HEK293 (cell line): ENCODE data around the gene DENND4B.
A peak's percentile ranks its signal among the peaks of the same experiment; 100 is the strongest.

Experiments
- YY1 ChIP-seq: fragments of 450-650 bp; formaldehyde crosslinking; IDR thresholded peaks from 2 replicates; pipeline ENCODE4 v1.5.1; 2018; ENCODE audit warnings: missing biosample characterization, missing genetic modification characterization
- ZBTB7A ChIP-seq: fragments of 450-650 bp; formaldehyde crosslinking; IDR thresholded peaks from 2 replicates; pipeline ENCODE4 v1.5.1; 2016; ENCODE audit warnings: low read depth, missing biosample characterization, missing genetic modification characterization
- ZNF146 ChIP-seq: fragments of 450-650 bp; formaldehyde crosslinking; IDR thresholded peaks from 2 replicates; pipeline ENCODE4 v1.5.1; 2016; ENCODE audit warnings: missing biosample characterization, missing genetic modification characterization
- ZNF169 ChIP-seq: fragments of 450-650 bp; formaldehyde crosslinking; IDR thresholded peaks from 2 replicates; pipeline ENCODE4 v1.5.1; 2016; ENCODE audit warnings: missing biosample characterization, missing genetic modification characterization
- ZNF335 ChIP-seq: fragments of 450-650 bp; formaldehyde crosslinking; conservative IDR thresholded peaks from 2 replicates; pipeline ENCODE4 v1.5.1; 2016; ENCODE audit warnings: missing biosample characterization, missing genetic modification characterization
- ZNF394 ChIP-seq: fragments of 450-650 bp; formaldehyde crosslinking; IDR thresholded peaks from 2 replicates; pipeline ENCODE4 v1.5.1; 2016; ENCODE audit warnings: missing biosample characterization, missing genetic modification characterization, mild to moderate bottlenecking, moderate library complexity, borderline replicate concordance
- ZNF548 ChIP-seq: fragments of 450-650 bp; formaldehyde crosslinking; IDR thresholded peaks from 2 replicates; pipeline ENCODE4 v1.5.1; 2016; ENCODE audit warnings: missing biosample characterization, missing genetic modification characterization
- ZNF561 ChIP-seq: fragments of 450-650 bp; IDR thresholded peaks from 2 replicates; pipeline ENCODE4 v1.5.1; 2018; ENCODE audit warnings: missing biosample characterization, missing genetic modification characterization, borderline replicate concordance
- ZNF768 ChIP-seq: fragments of 450-650 bp; formaldehyde crosslinking; IDR thresholded peaks from 2 replicates; pipeline ENCODE4 v1.5.1; 2018; ENCODE audit warnings: missing biosample characterization, mild to moderate bottlenecking, missing genetic modification characterization
- ZSCAN30 ChIP-seq: fragments of 450-650 bp; IDR thresholded peaks from 2 replicates; pipeline ENCODE4 v1.5.1; 2018; ENCODE audit warnings: missing biosample characterization, mild to moderate bottlenecking, missing genetic modification characterization, moderate library complexity
- TF ChIP-seq, protein P1 (sequence below): fragments of 450-650 bp; formaldehyde crosslinking; IDR thresholded peaks from 2 replicates; pipeline ENCODE4; 2016; ENCODE audit warnings: missing biosample characterization, missing genetic modification characterization
- TF ChIP-seq, protein P2 (sequence below): sonication (generic); formaldehyde crosslinking; IDR thresholded peaks from 2 replicates; pipeline ENCODE4 v1.8.1; 2022; ENCODE audit warnings: mild to moderate bottlenecking, moderate library complexity, missing genetic modification reagents
- TF ChIP-seq, protein P3 (sequence below): fragments of 450-650 bp; formaldehyde crosslinking; IDR thresholded peaks from 2 replicates; pipeline ENCODE4 v1.5.1; 2016; ENCODE audit warnings: missing biosample characterization, missing genetic modification characterization
- TF ChIP-seq, protein P4 (sequence below): fragments of 450-650 bp; formaldehyde crosslinking; conservative IDR thresholded peaks from 2 replicates; pipeline ENCODE4 v1.5.1; 2016; ENCODE audit warnings: low read depth, missing biosample characterization, missing genetic modification characterization
- TF ChIP-seq, protein P5 (sequence below): fragments of 450-650 bp; formaldehyde crosslinking; IDR thresholded peaks from 2 replicates; pipeline ENCODE4 v1.5.1; 2016; ENCODE audit warnings: missing biosample characterization, missing genetic modification characterization
- TF ChIP-seq, protein P6 (sequence below): fragments of 450-650 bp; formaldehyde crosslinking; IDR thresholded peaks from 2 replicates; pipeline ENCODE4 v1.5.1; 2016; ENCODE audit warnings: missing biosample characterization, missing genetic modification characterization
- TF ChIP-seq, protein P7 (sequence below): fragments of 450-650 bp; formaldehyde crosslinking; IDR thresholded peaks from 2 replicates; pipeline ENCODE4 v1.5.1; 2017; ENCODE audit warnings: missing biosample characterization, missing genetic modification characterization
- TF ChIP-seq, protein P8 (sequence below): IDR thresholded peaks from 2 replicates; pipeline ENCODE4 v1.6.1; 2011; ENCODE audit warnings: mild to moderate bottlenecking, low read depth, low read length, borderline replicate concordance
- TF ChIP-seq, protein P9 (sequence below): fragments of 450-650 bp; formaldehyde crosslinking; IDR thresholded peaks from 2 replicates; pipeline ENCODE4 v1.5.1; 2017; ENCODE audit warnings: missing biosample characterization, missing genetic modification characterization

Gene DENND4B

DNA sequence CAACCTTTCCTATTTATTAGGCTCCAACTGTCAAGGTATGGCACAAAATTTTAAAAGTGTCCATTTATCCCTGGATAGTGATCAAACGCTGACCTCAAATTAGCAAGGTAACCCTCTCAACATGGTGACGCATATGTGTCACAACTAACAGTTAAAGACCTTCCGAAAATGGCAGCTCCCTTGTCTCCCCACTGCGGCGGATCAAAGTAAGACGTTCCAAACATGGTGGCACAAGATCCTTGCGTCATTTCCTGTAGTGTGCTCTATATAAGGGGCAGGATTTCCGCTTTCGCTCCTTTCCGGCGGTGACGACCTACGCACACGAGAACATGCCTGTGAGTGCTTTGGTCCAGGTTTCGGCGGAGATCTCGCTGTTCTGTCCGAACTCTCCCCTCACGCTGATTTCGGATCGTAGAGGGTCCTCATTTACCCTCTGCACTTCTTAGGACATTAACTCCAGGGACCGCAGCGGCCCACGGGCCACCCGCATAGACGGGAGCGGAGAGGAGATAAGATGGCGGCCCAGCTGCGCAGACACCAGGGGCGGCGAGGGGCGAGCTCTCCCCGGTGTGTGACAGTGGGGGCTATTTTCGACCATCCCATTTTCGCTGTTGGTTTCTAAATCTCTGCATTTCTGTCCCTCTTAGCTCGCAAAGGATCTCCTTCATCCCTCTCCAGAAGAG lies 44.1 kb upstream of the DENND4B start, which contains the start of gene RPS27 (continued):
- TF ChIP-seq, protein P1, sequence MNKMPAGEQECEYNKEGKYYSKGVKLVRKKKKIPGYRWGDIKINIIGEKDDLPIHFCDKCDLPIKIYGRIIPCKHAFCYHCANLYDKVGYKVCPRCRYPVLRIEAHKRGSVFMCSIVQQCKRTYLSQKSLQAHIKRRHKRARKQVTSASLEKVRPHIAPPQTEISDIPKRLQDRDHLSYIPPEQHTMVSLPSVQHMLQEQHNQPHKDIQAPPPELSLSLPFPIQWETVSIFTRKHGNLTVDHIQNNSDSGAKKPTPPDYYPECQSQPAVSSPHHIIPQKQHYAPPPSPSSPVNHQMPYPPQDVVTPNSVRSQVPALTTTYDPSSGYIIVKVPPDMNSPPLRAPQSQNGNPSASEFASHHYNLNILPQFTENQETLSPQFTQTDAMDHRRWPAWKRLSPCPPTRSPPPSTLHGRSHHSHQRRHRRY (tag by site-specific recombination), result no peak
- TF ChIP-seq ZNF335 (tag by site-specific recombination), result peak; percentile 85
- TF ChIP-seq ZNF169, result no peak
- TF ChIP-seq, protein P2, sequence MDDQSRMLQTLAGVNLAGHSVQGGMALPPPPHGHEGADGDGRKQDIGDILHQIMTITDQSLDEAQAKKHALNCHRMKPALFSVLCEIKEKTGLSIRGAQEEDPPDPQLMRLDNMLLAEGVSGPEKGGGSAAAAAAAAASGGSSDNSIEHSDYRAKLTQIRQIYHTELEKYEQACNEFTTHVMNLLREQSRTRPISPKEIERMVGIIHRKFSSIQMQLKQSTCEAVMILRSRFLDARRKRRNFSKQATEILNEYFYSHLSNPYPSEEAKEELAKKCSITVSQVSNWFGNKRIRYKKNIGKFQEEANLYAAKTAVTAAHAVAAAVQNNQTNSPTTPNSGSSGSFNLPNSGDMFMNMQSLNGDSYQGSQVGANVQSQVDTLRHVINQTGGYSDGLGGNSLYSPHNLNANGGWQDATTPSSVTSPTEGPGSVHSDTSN (CRISPR knock-in tag), result no peak
- TF ChIP-seq YY1 (tag by site-specific recombination), result peak; percentile 98
- peak; percentile 79; the same call in 1 of the 2 replicates for TF ChIP-seq ZNF394 (tag by site-specific recombination)
- peak; percentile 72; the same call in 1 of the 2 replicates for TF ChIP-seq ZNF561 (tag by site-specific recombination)
- TF ChIP-seq, protein P3, sequence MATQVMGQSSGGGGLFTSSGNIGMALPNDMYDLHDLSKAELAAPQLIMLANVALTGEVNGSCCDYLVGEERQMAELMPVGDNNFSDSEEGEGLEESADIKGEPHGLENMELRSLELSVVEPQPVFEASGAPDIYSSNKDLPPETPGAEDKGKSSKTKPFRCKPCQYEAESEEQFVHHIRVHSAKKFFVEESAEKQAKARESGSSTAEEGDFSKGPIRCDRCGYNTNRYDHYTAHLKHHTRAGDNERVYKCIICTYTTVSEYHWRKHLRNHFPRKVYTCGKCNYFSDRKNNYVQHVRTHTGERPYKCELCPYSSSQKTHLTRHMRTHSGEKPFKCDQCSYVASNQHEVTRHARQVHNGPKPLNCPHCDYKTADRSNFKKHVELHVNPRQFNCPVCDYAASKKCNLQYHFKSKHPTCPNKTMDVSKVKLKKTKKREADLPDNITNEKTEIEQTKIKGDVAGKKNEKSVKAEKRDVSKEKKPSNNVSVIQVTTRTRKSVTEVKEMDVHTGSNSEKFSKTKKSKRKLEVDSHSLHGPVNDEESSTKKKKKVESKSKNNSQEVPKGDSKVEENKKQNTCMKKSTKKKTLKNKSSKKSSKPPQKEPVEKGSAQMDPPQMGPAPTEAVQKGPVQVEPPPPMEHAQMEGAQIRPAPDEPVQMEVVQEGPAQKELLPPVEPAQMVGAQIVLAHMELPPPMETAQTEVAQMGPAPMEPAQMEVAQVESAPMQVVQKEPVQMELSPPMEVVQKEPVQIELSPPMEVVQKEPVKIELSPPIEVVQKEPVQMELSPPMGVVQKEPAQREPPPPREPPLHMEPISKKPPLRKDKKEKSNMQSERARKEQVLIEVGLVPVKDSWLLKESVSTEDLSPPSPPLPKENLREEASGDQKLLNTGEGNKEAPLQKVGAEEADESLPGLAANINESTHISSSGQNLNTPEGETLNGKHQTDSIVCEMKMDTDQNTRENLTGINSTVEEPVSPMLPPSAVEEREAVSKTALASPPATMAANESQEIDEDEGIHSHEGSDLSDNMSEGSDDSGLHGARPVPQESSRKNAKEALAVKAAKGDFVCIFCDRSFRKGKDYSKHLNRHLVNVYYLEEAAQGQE (tag by site-specific recombination), result peak; percentile 73
- TF ChIP-seq, protein P4, sequence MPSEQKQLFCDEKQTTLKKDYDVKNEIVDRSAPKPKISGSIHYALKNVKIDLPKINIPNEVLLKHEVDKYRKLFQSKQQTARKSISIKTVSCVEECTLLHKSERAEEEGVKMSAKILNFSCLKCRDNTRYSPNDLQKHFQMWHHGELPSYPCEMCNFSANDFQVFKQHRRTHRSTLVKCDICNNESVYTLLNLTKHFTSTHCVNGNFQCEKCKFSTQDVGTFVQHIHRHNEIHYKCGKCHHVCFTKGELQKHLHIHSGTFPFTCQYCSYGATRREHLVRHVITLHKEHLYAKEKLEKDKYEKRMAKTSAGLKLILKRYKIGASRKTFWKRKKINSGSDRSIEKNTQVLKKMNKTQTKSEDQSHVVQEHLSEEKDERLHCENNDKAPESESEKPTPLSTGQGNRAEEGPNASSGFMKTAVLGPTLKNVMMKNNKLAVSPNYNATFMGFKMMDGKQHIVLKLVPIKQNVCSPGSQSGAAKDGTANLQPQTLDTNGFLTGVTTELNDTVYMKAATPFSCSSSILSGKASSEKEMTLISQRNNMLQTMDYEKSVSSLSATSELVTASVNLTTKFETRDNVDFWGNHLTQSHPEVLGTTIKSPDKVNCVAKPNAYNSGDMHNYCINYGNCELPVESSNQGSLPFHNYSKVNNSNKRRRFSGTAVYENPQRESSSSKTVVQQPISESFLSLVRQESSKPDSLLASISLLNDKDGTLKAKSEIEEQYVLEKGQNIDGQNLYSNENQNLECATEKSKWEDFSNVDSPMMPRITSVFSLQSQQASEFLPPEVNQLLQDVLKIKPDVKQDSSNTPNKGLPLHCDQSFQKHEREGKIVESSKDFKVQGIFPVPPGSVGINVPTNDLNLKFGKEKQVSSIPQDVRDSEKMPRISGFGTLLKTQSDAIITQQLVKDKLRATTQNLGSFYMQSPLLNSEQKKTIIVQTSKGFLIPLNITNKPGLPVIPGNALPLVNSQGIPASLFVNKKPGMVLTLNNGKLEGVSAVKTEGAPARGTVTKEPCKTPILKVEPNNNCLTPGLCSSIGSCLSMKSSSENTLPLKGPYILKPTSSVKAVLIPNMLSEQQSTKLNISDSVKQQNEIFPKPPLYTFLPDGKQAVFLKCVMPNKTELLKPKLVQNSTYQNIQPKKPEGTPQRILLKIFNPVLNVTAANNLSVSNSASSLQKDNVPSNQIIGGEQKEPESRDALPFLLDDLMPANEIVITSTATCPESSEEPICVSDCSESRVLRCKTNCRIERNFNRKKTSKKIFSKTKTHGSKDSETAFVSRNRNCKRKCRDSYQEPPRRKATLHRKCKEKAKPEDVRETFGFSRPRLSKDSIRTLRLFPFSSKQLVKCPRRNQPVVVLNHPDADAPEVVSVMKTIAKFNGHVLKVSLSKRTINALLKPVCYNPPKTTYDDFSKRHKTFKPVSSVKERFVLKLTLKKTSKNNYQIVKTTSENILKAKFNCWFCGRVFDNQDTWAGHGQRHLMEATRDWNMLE (tag by site-specific recombination), result peak; percentile 96
- TF ChIP-seq, protein P5, sequence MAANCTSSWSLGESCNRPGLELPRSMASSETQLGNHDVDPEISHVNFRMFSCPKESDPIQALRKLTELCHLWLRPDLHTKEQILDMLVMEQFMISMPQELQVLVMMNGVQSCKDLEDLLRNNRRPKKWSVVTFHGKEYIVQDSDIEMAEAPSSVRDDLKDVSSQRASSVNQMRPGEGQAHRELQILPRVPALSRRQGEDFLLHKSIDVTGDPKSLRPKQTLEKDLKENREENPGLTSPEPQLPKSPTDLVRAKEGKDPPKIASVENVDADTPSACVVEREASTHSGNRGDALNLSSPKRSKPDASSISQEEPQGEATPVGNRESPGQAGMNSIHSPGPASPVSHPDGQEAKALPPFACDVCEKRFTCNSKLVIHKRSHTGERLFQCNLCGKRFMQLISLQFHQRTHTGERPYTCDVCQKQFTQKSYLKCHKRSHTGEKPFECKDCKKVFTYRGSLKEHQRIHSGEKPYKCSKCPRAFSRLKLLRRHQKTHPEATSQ, result no peak
- TF ChIP-seq, protein P6, sequence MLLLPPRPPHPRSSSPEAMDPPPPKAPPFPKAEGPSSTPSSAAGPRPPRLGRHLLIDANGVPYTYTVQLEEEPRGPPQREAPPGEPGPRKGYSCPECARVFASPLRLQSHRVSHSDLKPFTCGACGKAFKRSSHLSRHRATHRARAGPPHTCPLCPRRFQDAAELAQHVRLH, result peak; percentile 50
- no peak for TF ChIP-seq ZNF768
- no peak for TF ChIP-seq ZNF548 (tag by site-specific recombination)
- TF ChIP-seq ZSCAN30, result peak; percentile 72; the same call in 1 of the 2 replicates
- TF ChIP-seq, protein P7, sequence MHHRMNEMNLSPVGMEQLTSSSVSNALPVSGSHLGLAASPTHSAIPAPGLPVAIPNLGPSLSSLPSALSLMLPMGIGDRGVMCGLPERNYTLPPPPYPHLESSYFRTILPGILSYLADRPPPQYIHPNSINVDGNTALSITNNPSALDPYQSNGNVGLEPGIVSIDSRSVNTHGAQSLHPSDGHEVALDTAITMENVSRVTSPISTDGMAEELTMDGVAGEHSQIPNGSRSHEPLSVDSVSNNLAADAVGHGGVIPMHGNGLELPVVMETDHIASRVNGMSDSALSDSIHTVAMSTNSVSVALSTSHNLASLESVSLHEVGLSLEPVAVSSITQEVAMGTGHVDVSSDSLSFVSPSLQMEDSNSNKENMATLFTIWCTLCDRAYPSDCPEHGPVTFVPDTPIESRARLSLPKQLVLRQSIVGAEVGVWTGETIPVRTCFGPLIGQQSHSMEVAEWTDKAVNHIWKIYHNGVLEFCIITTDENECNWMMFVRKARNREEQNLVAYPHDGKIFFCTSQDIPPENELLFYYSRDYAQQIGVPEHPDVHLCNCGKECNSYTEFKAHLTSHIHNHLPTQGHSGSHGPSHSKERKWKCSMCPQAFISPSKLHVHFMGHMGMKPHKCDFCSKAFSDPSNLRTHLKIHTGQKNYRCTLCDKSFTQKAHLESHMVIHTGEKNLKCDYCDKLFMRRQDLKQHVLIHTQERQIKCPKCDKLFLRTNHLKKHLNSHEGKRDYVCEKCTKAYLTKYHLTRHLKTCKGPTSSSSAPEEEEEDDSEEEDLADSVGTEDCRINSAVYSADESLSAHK (tag by site-specific recombination), result 0 out of 2 replicates have a peak, but pooled peaks have one; percentile 16
- TF ChIP-seq, protein P8, sequence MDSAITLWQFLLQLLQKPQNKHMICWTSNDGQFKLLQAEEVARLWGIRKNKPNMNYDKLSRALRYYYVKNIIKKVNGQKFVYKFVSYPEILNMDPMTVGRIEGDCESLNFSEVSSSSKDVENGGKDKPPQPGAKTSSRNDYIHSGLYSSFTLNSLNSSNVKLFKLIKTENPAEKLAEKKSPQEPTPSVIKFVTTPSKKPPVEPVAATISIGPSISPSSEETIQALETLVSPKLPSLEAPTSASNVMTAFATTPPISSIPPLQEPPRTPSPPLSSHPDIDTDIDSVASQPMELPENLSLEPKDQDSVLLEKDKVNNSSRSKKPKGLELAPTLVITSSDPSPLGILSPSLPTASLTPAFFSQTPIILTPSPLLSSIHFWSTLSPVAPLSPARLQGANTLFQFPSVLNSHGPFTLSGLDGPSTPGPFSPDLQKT, result peak; percentile 81
- TF ChIP-seq, protein P9, sequence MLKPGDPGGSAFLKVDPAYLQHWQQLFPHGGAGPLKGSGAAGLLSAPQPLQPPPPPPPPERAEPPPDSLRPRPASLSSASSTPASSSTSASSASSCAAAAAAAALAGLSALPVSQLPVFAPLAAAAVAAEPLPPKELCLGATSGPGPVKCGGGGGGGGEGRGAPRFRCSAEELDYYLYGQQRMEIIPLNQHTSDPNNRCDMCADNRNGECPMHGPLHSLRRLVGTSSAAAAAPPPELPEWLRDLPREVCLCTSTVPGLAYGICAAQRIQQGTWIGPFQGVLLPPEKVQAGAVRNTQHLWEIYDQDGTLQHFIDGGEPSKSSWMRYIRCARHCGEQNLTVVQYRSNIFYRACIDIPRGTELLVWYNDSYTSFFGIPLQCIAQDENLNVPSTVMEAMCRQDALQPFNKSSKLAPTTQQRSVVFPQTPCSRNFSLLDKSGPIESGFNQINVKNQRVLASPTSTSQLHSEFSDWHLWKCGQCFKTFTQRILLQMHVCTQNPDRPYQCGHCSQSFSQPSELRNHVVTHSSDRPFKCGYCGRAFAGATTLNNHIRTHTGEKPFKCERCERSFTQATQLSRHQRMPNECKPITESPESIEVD (tag by site-specific recombination), result no peak; the same call in 1 of the 2 replicates
- TF ChIP-seq ZBTB7A (tag by site-specific recombination), result 0 out of 2 replicates have a peak, but pooled peaks have one; percentile 20
- TF ChIP-seq ZNF146 (tag by site-specific recombination), result peak; percentile 20; the same call in 1 of the 2 replicates
